IPS DF 6.9 (cell line): ENCODE results near the gene ITIH5.

Experiments
- DNase-seq: peaks from one replicate; pipeline ENCODE4 v3.0.0-alpha.2; 2013; ENCODE audit warnings: low read depth, low spot score
- H3K27ac ChIP-seq: one replicate; pipeline ENCODE4 v1.5.1; 2013; ENCODE audit warnings: low read length, control low read depth
- H3K27me3 ChIP-seq: 2 replicates; pipeline ENCODE4 v1.6.1; 2013; ENCODE audit warnings: mild to moderate bottlenecking, low read length; ENCODE audit not compliant: control insufficient read depth, insufficient read depth
- H3K36me3 ChIP-seq: 2 replicates; pipeline ENCODE4 v1.6.1; 2013; ENCODE audit warnings: low read length; ENCODE audit not compliant: control insufficient read depth, insufficient read depth
- H3K4me1 ChIP-seq: 2 replicates; pipeline ENCODE4 v1.6.1; 2013; ENCODE audit warnings: low read length; ENCODE audit not compliant: control insufficient read depth, insufficient read depth
- H3K4me3 ChIP-seq: 2 replicates; pipeline ENCODE4 v1.5.1; 2013; ENCODE audit warnings: mild to moderate bottlenecking, low read length
- H3K9me3 ChIP-seq: 2 replicates; pipeline ENCODE4 v1.6.1; 2013; ENCODE audit warnings: low read length, inconsistent platforms; ENCODE audit not compliant: control insufficient read depth, insufficient read depth
- WGBS: extraction: QIAGEN DNeasy Blood & Tissue Kit; methylation state at CpG from one replicate; pipeline ENCODE4 v1.1.7; 2013; ENCODE audit warnings: mixed read lengths, missing lambda C conversion rate; ENCODE audit not compliant: insufficient read length, insufficient coverage; 5-methylcytosine and 5-hydroxymethylcytosine counted together

Gene ITIH5

DNA sequence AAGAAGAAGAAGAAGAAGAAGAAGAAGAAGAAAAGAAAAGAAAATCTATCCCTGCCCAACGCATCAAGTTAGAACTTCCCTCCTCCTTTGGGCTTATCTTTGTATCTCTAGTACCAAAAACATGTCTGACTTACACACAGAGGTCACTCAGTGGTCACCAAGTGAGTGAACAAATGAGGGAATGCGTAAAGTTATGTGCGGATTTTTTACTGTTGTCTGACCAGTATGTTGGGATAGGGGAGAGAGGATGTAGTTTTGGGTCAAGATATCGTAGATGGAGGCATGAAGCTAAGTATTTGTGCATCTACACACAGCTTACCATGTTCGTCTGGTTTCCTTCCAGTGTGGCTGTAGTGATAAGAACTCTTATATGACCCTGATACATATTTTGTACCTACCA is 99.9 kb downstream of the ITIH5 start:
- H3K4me3 ChIP-seq, result no peak overlapping the region
- WGBS, result 100% methylated on average over 2 of the region's 5 CpGs
- no peaks in the 10 kb centered on the region for H3K27me3 ChIP-seq
- no peaks in the 10 kb centered on the region for H3K9me3 ChIP-seq
- H3K4me1 ChIP-seq, result no peaks in the 10 kb centered on the region; the same call in 1 of the 2 replicates
- H3K27ac ChIP-seq, result no peak overlapping the region
- H3K36me3 ChIP-seq, result no peaks in the 10 kb centered on the region
- DNase-seq, result no peak

DNA sequence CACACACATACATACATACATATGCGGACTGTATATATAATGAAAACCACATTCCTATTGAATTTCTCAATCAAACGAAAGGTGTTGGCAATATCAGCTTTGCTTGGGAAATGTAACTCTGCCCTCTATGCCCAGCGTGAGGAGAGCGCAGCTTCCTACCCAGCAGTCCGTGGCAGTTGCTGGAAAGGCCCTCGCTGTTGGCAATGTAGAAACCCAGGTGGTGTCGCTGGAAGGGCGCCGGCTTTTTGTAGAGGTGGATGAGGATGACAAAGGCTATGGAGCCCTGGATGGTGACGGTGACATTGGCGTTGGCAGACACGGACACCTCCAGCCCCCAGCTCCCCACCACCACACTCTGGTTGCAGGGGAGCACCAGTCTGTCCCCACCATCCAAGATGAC is 100.9 kb downstream of the ITIH5 start:
- no peak for DNase-seq
- Histone ChIP-seq H3K27me3 (no peaks in the 10 kb centered on the region), H3K36me3 (no peaks in the 10 kb centered on the region), H3K9me3 (no peaks in the 10 kb centered on the region), H3K4me3 (no peak overlapping the region), H3K4me1 (no peaks in the 10 kb centered on the region; the same call in none of the 2 replicates), H3K27ac (no peak overlapping the region)
- WGBS, result no CpG with 5 or more reads among the region's 12 CpGs

DNA sequence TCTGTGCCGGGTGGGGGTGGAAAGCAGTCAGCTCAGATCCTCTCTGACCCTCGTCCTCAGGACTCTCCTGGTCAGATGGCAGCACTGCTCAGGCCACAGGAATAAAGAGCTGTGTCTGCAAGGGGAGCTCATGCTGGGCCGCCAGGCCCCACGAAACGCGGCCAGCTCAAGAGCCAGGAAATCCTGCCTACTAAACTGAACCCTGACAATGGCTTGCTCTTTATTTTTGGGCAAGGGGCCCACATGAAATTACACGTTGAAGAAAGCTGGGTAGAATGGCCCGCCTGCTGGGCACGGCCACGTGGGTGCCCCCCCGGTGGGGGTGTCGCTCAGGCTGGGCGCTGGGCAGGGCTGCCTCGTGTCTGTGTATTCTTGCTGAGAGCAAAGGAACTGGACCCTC is 103.0 kb downstream of the ITIH5 start:
- Histone ChIP-seq H3K9me3 (no peaks in the 10 kb centered on the region), H3K27ac (no peak overlapping the region), H3K36me3 (no peaks in the 10 kb centered on the region), H3K27me3 (no peaks in the 10 kb centered on the region), H3K4me3 (no peak overlapping the region), H3K4me1 (no peaks in the 10 kb centered on the region; the same call in none of the 2 replicates)
- DNase-seq, result no peak
- no CpG with 5 or more reads among the region's 14 CpGs for WGBS

DNA sequence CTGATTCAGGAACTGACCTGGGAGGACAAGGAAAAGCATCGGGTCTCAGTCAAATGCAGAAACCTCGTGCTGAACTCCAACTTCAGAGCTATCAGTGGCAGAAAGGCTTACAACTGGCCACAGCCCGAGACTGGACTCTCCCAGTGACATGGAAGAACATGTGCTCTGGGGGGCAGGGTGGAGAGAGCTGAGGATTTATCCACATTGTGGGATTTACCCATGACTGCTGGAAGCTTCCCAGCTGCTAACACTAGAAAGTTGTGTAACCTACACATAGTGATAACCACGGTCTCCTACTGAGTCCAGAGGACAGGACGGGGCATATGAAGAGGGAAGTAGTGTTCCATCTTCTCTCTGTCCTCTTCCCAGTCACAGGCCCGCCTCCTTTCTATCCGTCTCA is 103.4 kb downstream of the ITIH5 start:
- Histone ChIP-seq H3K27me3 (no peaks in the 10 kb centered on the region), H3K4me3 (no peak overlapping the region), H3K9me3 (no peaks in the 10 kb centered on the region), H3K27ac (no peak overlapping the region), H3K36me3 (no peaks in the 10 kb centered on the region), H3K4me1 (no peaks in the 10 kb centered on the region; the same call in none of the 2 replicates)
- no CpG with 5 or more reads among the region's 7 CpGs for WGBS
- DNase-seq, result no peak

DNA sequence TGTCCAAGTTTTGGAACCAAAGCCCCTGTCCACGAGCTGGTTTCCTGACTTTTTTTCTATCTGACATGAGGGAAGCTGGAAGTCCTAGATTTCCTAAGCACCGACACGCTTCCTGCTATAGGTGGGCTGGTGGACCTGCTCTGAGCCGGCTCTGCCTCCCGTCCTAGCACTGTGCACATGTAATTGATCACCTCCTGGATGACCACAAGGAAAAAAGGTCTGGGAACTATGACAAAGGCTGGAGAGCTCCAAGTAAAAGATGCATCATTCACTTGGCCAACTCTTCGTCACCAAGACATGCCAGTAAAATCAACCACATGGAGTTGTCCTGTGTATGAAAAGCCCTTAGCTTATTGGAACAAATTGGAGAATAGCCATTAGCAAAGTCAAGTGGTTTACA is 104.8 kb downstream of the ITIH5 start:
- no CpG with 5 or more reads among the region's 6 CpGs for WGBS
- no peak overlapping the region for H3K4me3 ChIP-seq

DNA sequence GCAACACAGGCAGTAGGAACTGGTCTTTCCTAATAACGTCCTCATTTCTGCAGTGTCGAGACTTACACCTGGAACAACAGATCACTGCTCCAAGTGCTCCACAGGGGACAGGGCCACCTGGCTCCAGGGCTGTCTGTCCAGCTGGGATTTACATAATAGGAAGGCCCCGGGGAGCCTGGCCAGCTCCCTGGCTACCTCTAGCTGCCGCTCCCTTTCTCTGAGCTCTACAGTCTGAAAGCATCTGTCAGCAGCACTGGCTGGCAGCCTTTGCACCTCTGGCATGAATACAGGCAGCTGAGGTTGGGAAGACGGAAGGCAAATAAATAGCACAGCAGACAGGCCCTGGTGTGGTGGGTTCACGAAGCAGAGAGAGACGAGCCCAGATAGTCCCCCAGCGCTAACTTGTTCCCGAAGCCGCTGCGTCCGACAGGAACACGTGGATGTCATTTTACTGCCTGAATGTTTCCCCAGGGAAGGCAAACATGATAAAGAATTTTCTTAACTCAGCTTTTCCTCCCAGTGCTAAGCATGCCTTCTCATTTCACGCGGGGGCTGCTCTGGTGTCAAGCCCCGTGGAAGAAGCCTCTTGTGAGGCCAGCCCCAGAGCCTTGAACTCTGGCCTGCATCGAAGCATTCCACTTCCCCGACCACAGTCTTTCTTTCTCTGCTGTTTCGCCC is 105.4 kb downstream of the ITIH5 start:
- DNase-seq, result no peak
- no peaks in the 10 kb centered on the region; the same call in none of the 2 replicates for H3K4me1 ChIP-seq
- no peaks in the 10 kb centered on the region for H3K9me3 ChIP-seq
- no peaks in the 10 kb centered on the region for H3K27me3 ChIP-seq
- no peak overlapping the region for H3K27ac ChIP-seq
- no peaks in the 10 kb centered on the region for H3K36me3 ChIP-seq
- no CpG with 5 or more reads among the region's 19 CpGs for WGBS
- H3K4me3 ChIP-seq, result no peak overlapping the region

More for the DNA sequence above, 104.8 kb downstream of the ITIH5 start:
- Histone ChIP-seq H3K36me3 (no peaks in the 10 kb centered on the region), H3K27me3 (no peaks in the 10 kb centered on the region), H3K9me3 (no peaks in the 10 kb centered on the region), H3K4me1 (no peaks in the 10 kb centered on the region; the same call in none of the 2 replicates), H3K27ac (no peak overlapping the region)
- no peak for DNase-seq

DNA sequence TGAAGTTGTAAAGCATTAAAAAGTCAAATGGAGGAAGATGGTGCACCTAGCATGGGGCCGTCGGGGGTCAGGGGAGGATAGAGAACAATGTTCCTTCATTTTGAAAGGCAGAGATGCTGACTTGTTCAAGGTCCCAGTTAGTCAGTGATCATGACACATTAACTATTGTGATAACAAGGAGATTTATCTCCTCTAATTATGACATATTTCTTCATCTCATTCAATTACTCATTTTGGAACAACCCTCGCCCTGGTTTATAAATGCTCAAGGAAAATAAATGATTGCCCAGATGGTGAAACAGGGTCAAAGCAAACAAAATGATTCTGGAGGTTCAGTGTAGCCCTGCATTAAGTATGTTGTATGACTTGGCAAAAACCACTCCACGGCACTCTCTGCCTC is 106.2 kb downstream of the ITIH5 start:
- WGBS, result no CpG with 5 or more reads among the region's 4 CpGs
- Histone ChIP-seq H3K27ac (no peak overlapping the region), H3K4me1 (no peaks in the 10 kb centered on the region; the same call in none of the 2 replicates), H3K36me3 (no peaks in the 10 kb centered on the region), H3K9me3 (no peaks in the 10 kb centered on the region), H3K27me3 (no peaks in the 10 kb centered on the region), H3K4me3 (no peak overlapping the region)
- no peak for DNase-seq

DNA sequence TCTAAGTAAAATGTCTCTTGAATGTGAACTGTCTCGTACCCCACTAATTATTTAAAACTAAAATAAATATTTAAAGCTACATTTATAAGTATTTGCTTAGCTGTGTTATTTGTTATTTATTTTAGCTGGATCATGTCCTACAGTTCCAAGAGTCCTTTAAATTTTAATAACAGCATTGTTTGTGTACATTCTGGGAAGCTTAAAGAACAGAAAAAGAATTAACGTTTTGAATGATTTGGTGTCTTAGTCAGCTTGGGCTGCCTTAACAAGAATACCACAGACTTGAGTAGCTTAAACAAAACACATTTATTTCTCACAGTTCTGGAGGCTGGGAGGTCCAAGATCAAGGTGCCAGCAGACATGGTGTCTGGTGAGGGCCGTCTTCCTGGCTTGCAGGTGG is 107.4 kb downstream of the ITIH5 start:
- DNase-seq, result no peak
- no peak overlapping the region for H3K27ac ChIP-seq
- no peaks in the 10 kb centered on the region for H3K36me3 ChIP-seq
- no peaks in the 10 kb centered on the region for H3K27me3 ChIP-seq
- H3K4me1 ChIP-seq, result no peaks in the 10 kb centered on the region; the same call in none of the 2 replicates
- H3K9me3 ChIP-seq, result no peaks in the 10 kb centered on the region
- no CpG with 5 or more reads among the region's 3 CpGs for WGBS
- H3K4me3 ChIP-seq, result no peak overlapping the region

DNA sequence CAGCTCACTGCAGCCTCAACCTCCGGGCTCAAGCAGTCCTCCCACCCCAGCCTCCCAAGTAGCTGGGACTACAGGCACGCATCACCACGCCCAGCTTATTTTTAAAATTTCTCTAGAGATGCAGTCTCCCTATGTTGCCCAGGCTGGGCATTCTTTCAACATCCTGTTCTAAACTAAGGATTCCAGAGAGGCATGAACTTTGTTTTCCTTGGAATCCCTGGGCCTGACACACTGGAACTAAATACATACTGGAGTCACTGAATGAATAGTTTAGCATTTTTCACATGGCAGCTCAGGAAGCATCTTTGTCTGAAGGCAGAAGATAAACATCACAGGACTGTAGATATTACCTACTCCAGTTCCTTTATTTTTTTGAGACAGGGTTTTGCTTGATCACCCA is 108.7 kb downstream of the ITIH5 start:
- Histone ChIP-seq H3K4me1 (no peaks in the 10 kb centered on the region; the same call in 1 of the 2 replicates), H3K36me3 (no peaks in the 10 kb centered on the region), H3K27ac (no peak overlapping the region), H3K27me3 (no peaks in the 10 kb centered on the region), H3K4me3 (no peak overlapping the region), H3K9me3 (no peaks in the 10 kb centered on the region)
- no peak for DNase-seq
- no CpG with 5 or more reads among the region's 3 CpGs for WGBS

DNA sequence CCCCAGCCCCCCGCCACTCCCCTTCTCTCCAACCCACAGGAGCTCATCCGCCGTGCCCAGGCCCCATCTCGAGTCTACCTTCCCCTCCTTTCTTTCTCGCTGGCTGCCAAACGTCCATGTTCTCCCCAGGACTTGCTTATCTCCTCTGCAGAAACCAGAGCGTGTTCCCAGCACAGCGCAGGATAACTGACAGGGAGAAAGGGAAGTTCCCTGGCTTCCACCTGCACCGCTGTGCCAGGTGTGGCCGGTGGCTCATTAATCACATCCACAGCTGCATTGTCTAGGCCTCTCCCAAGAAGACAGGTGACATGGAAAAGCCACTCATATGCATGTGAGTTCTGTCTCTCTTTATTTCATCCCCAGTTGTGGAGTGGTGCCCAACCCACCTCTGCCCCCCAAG is 113.2 kb downstream of the ITIH5 start:
- no peaks in the 10 kb centered on the region for H3K36me3 ChIP-seq
- H3K4me3 ChIP-seq, result no peak overlapping the region
- no peak for DNase-seq
- no peak overlapping the region for H3K27ac ChIP-seq
- H3K4me1 ChIP-seq, result no peaks in the 10 kb centered on the region
- H3K27me3 ChIP-seq, result no peaks in the 10 kb centered on the region
- no CpG with 5 or more reads among the region's 10 CpGs for WGBS
- no peaks in the 10 kb centered on the region for H3K9me3 ChIP-seq
